ENCODE data around the gene LRRC23.
A peak's percentile ranks its signal among the peaks of the same experiment; 100 is the strongest.

LRRC23 gene

GRCh38 chr12:6935371-6936193, 31.0 kb downstream of the LRRC23 start:
- Histone ChIP-seq H3F3A (ENCODE audit: insufficient read depth, low read length) (no peaks in the 10 kb centered on the region), H3K9ac (ENCODE audit: low read length) (no peak overlapping the region), H3K36me3 (ENCODE audit: insufficient read depth, low read length) (peaks cover 3% of the 10 kb centered on the region; the same call in 1 of the 2 replicates), H3K9me3 (ENCODE audit: low read length) (no peaks in the 10 kb centered on the region), H3K9me2 (ENCODE audit: low read depth, low read length) (no peaks in the 10 kb centered on the region), H3K4me2 (ENCODE audit: low read length) (peak overlapping the region; percentile 87; the same call in 1 of the 2 replicates), H2AFZ (ENCODE audit: low read length) (no peak overlapping the region), H3K4me1 (ENCODE audit: insufficient read depth, low read length, severe bottlenecking) (peaks cover 24% of the 10 kb centered on the region), H3K79me2 (ENCODE audit: insufficient read depth, low read length) (no peaks in the 10 kb centered on the region), H3K27ac (ENCODE audit: low read depth, low read length, poor library complexity, severe bottlenecking) (no peak overlapping the region), H4K20me1 (ENCODE audit: insufficient read depth, low read length) (no peaks in the 10 kb centered on the region), H3K4me3 (ENCODE audit: low read depth, low read length, poor library complexity, severe bottlenecking) (no peak overlapping the region), H3K27me3 (ENCODE audit: insufficient read depth, low read length) (no peaks in the 10 kb centered on the region)
- TF ChIP-seq EZH2 (IDR thresholded peaks at IDR 0.05; ENCODE audit: borderline replicate concordance, low read length) (no peak), CTCF (IDR thresholded peaks at IDR 0.05; ENCODE audit: low read length) (no peak)

- Histone ChIP-seq H3K9me2 (ENCODE audit: low read depth, low read length) (no peaks in the 10 kb centered on the region), H3F3A (ENCODE audit: insufficient read depth, low read length) (no peaks in the 10 kb centered on the region), H2AFZ (ENCODE audit: low read length) (no peak overlapping the region), H3K79me2 (ENCODE audit: insufficient read depth, low read length) (no peaks in the 10 kb centered on the region), H3K4me1 (ENCODE audit: insufficient read depth, low read length, severe bottlenecking) (peaks cover 24% of the 10 kb centered on the region), H4K20me1 (ENCODE audit: insufficient read depth, low read length) (no peaks in the 10 kb centered on the region), H3K27ac (ENCODE audit: low read depth, low read length, poor library complexity, severe bottlenecking) (no peak overlapping the region), H3K9ac (ENCODE audit: low read length) (peak overlapping the region; percentile 79; the same call in 1 of the 2 replicates), H3K4me2 (ENCODE audit: low read length) (peak overlapping the region; percentile 87), H3K36me3 (ENCODE audit: insufficient read depth, low read length) (peaks cover 3% of the 10 kb centered on the region; the same call in 1 of the 2 replicates), H3K9me3 (ENCODE audit: low read length) (no peaks in the 10 kb centered on the region), H3K4me3 (ENCODE audit: low read depth, low read length, poor library complexity, severe bottlenecking) (peak overlapping the region; percentile 73), H3K27me3 (ENCODE audit: insufficient read depth, low read length) (no peaks in the 10 kb centered on the region)
- TF ChIP-seq EZH2 (IDR thresholded peaks at IDR 0.05; ENCODE audit: borderline replicate concordance, low read length) (no peak), CTCF (IDR thresholded peaks at IDR 0.05; ENCODE audit: low read length) (no peak)
Observed at GRCh38 chr12:6936194-6936635, 31.6 kb downstream of the LRRC23 start.

- TF ChIP-seq CTCF (IDR thresholded peaks at IDR 0.05; ENCODE audit: low read length) (peak; percentile 19; the same call in 1 of the 2 replicates), EZH2 (IDR thresholded peaks at IDR 0.05; ENCODE audit: borderline replicate concordance, low read length) (no peak)
- Histone ChIP-seq H3K9me3 (ENCODE audit: low read length) (no peaks in the 10 kb centered on the region), H3K4me1 (ENCODE audit: insufficient read depth, low read length, severe bottlenecking) (peaks cover 24% of the 10 kb centered on the region), H3K4me3 (ENCODE audit: low read depth, low read length, poor library complexity, severe bottlenecking) (peak overlapping the region; percentile 73), H3F3A (ENCODE audit: insufficient read depth, low read length) (no peaks in the 10 kb centered on the region), H2AFZ (ENCODE audit: low read length) (no peak overlapping the region), H3K4me2 (ENCODE audit: low read length) (peak overlapping the region; percentile 87), H4K20me1 (ENCODE audit: insufficient read depth, low read length) (no peaks in the 10 kb centered on the region), H3K9me2 (ENCODE audit: low read depth, low read length) (no peaks in the 10 kb centered on the region), H3K27me3 (ENCODE audit: insufficient read depth, low read length) (no peaks in the 10 kb centered on the region), H3K9ac (ENCODE audit: low read length) (peak overlapping the region; percentile 79), H3K27ac (ENCODE audit: low read depth, low read length, poor library complexity, severe bottlenecking) (peak overlapping the region; percentile 73), H3K79me2 (ENCODE audit: insufficient read depth, low read length) (no peaks in the 10 kb centered on the region), H3K36me3 (ENCODE audit: insufficient read depth, low read length) (peaks cover 3% of the 10 kb centered on the region; the same call in 1 of the 2 replicates)
Observed at GRCh38 chr12:6936636-6937480, 32.2 kb downstream of the LRRC23 start.
